ENCODE results near the gene PRKAG3. TPM values are rescaled to one million over a fixed set of nuclear protein-coding genes. Genes with fewer than 3 reads are reported as not detected.

PRKAG3 gene
- total RNA-seq, 4 donors from 2014 or later: not detected

DNA sequence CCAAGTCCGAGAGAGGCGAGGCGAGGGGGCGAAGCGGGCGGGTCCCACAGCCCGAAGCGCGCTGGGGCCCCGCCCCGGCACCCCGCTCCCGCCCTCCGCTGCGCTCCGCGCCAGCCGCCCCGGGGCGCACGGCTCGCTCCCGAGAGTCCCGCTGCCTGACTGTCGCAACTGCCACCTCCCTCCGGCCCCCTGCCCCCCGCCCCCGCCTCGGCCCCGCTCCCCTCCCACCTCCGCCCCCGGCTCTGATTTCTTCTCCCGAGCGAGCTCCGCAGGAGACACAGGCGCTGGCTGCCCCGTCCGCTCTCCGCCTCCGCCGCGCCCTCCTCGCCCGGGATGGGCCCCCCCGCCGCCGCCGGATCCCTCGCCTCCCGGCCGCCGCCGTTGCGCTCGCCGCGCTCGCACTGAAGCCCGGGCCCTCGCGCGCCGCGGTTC lies 28.0 kb upstream of the PRKAG3 start, which contains the start of gene WNT6:
TSS of gene WNT6 (plus strand) at position 250 of the 432 bp plus-strand sequence. CDS start 233 bp downstream, outside the sequence.
- intact Hi-C loops (cut with DNase I): no loop called here
- DNase-seq: no peak
- TF ChIP-seq POLR2A (IDR thresholded peaks at IDR 0.05): no peak
- TF ChIP-seq, protein P1, sequence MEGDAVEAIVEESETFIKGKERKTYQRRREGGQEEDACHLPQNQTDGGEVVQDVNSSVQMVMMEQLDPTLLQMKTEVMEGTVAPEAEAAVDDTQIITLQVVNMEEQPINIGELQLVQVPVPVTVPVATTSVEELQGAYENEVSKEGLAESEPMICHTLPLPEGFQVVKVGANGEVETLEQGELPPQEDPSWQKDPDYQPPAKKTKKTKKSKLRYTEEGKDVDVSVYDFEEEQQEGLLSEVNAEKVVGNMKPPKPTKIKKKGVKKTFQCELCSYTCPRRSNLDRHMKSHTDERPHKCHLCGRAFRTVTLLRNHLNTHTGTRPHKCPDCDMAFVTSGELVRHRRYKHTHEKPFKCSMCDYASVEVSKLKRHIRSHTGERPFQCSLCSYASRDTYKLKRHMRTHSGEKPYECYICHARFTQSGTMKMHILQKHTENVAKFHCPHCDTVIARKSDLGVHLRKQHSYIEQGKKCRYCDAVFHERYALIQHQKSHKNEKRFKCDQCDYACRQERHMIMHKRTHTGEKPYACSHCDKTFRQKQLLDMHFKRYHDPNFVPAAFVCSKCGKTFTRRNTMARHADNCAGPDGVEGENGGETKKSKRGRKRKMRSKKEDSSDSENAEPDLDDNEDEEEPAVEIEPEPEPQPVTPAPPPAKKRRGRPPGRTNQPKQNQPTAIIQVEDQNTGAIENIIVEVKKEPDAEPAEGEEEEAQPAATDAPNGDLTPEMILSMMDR (IDR thresholded peaks at IDR 0.05): no peak
- peaks cover 7 to 19% of the 10 kb centered on the region in 2 donors for H3K4me1 ChIP-seq
- H3K27me3 ChIP-seq: peaks cover 23% of the 10 kb centered on the region
- 0% methylated on average over 2 to 12 of the region's 64 CpGs for WGBS, 2 donors
- H3K4me3 ChIP-seq (replicated peaks in 1 of 3): peak within 1 kb of the TSS in 1 of 3 donors; percentile 28
- H3K9me3 ChIP-seq: no peaks in the 10 kb centered on the region
- no peaks in the 10 kb centered on the region for H3K36me3 ChIP-seq
- H3K27ac ChIP-seq: no peak within 1 kb of the TSS

DNA sequence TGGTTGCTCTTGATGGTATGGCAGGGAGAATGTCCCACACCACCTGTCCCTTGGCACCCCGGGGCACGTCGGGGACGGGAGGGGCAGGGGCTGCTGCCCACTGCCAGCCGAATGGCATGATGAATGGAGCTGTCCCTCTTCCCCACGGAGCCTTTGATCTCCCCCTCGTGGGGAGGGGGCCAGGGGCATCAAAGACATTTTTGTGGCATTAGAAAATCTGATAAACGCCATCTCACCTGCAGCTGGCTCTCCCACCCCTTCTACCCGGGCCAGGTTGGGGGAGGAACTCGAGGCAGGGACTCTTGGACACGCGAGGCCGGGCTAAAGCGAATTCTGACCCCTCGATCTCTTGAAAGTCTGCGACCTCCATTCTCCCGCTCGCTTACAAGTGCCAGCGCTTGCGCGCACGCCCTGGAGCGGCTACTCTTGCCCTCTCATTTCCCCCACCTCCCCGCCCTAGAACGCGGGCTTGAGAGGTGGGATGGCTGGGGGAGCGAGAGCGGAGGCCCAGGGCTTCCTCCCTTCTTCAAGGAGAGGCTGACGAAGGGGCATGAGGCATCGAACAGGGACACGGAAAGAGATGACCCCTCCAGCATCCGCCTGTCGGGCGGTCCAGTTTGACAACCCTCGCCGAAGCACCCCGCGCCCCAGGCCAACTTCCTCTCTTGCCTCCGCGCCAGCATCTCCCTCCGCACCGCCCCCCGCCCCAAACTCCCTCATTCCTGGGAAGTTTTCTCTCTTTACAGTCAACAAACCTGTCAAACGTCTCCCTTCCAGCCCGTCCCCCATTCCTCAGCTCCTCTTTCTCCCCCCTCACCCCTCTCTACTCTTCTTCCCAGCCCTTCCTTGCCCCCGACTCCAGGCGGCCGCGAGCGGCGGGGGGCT lies 27.3 kb upstream of the PRKAG3 start:
- no peak for DNase-seq
- intact Hi-C loops (cut with DNase I): no loop called here
- Histone ChIP-seq H3K4me3 (replicated peaks in 1 of 3) (peak overlapping the region in 1 of 3 donors; percentile 28), H3K27ac (no peak overlapping the region), H3K36me3 (no peaks in the 10 kb centered on the region), H3K27me3 (peaks cover 23% of the 10 kb centered on the region), H3K4me1 (peaks cover 7 to 19% of the 10 kb centered on the region in 2 donors), H3K9me3 (no peaks in the 10 kb centered on the region)
- 2 to 6% methylated on average over 42 to 48 of the region's 51 CpGs for WGBS, 2 donors
- TF ChIP-seq, protein P1 (IDR thresholded peaks at IDR 0.05): no peak
- no peak for TF ChIP-seq POLR2A (IDR thresholded peaks at IDR 0.05)

DNA sequence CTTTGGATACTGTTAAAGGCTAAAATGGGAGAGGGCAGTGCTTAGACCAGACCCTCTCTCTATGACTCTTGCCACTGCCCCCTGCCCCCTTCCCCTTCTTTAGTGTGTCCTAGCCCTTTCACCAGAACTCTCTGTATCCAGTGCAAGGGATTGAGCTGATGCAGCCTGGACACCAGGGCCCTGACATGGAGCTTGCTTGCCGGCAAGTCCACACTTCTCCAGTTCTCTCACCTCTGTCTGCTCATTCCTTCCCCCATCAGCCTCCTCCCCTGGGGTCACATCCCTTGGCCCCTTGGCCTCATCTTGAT lies 26.5 kb upstream of the PRKAG3 start:
- no peaks in the 10 kb centered on the region for H3K9me3 ChIP-seq
- 0 to 32% methylated on average over 1 of the region's 1 CpG for WGBS, 2 donors
- H3K27ac ChIP-seq: no peak overlapping the region
- no peaks in the 10 kb centered on the region for H3K36me3 ChIP-seq
- intact Hi-C loops (cut with DNase I): no loop called here
- TF ChIP-seq, protein P1 (IDR thresholded peaks at IDR 0.05): no peak
- peaks cover 23% of the 10 kb centered on the region for H3K27me3 ChIP-seq
- no peak for DNase-seq
- peaks cover 7 to 19% of the 10 kb centered on the region in 2 donors for H3K4me1 ChIP-seq
- H3K4me3 ChIP-seq (replicated peaks in 1 of 3): no peak overlapping the region

DNA sequence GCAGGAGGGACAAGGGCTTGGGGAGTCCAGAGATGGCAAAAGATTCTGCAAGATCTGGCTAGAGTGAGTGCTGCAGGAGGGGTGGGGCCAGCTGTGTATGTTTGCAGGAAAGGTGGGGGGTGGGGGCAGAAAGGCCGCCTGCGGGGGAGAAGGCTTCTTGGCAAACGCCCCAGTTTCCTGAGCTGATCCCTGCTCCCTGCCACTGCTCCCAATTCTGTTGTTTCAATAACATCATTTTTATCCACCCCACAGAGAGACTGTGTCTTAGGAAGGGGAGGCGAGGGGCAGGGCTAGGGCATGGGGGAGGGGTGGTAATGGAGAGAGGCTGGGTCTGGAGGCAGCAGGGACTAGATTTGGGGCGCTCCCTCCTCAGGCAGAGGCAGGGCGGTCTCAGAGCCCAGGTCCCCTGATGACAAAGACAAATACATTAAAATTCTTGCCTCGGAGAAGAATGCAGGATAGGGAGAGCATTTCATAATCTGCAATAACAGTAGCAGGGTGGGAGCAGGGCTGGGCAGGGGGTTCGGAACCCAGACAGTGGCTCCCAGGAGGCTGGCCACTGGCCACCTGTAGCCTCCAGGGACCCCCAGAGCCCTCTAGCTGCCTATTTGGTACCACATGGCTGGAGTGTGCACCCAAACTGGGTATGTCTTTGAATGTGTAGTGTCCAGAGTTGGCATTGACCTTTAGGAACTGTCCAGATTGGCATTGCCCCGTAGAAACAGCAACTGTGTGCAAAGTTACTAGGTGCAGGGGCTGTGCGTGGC lies 26.0 kb upstream of the PRKAG3 start:
- TF ChIP-seq POLR2A (IDR thresholded peaks at IDR 0.05): no peak
- TF ChIP-seq, protein P1 (IDR thresholded peaks at IDR 0.05): no peak
- H3K27me3 ChIP-seq: peaks cover 23% of the 10 kb centered on the region
- intact Hi-C loops (cut with DNase I): no loop called here
- no peak overlapping the region for H3K27ac ChIP-seq
- WGBS, 2 donors: 13 to 20% methylated on average over 9 to 10 of the region's 10 CpGs
- H3K4me3 ChIP-seq (replicated peaks in 1 of 3): no peak overlapping the region
- H3K9me3 ChIP-seq: no peaks in the 10 kb centered on the region
- peaks cover 7 to 19% of the 10 kb centered on the region in 2 donors for H3K4me1 ChIP-seq
- DNase-seq: no peak
- H3K36me3 ChIP-seq: no peaks in the 10 kb centered on the region

DNA sequence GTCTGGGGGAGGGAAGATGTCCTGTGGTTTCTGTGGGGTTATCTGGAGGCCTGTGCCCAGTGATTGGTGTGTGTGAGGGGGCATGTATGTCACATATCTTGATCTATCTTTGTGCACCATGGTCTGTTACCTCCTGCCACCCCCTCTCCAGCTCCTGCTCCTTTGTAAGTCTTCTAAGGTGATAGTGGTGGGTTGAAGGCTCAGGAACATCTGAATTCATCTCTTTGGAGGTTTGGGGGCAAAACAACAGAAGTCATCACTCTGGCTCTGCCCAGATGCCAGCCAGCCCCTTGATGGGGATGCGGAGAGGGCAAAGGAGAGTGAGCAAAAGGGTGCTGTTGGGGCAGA lies 25.3 kb upstream of the PRKAG3 start:
- no peaks in the 10 kb centered on the region for H3K36me3 ChIP-seq
- peaks cover 23% of the 10 kb centered on the region for H3K27me3 ChIP-seq
- no peak overlapping the region for H3K4me3 ChIP-seq (replicated peaks in 1 of 3)
- peaks cover 7 to 19% of the 10 kb centered on the region in 2 donors for H3K4me1 ChIP-seq
- no peak overlapping the region for H3K27ac ChIP-seq
- DNase-seq: no peak
- TF ChIP-seq, protein P1 (IDR thresholded peaks at IDR 0.05): no peak
- TF ChIP-seq POLR2A (IDR thresholded peaks at IDR 0.05): no peak
- intact Hi-C loops (cut with DNase I): no loop called here
- no peaks in the 10 kb centered on the region for H3K9me3 ChIP-seq
- WGBS, 2 donors: 0 to 43% methylated on average over 1 of the region's 1 CpG
